Hepatocyte (in vitro differentiated cells): ENCODE measurements around the gene TAF1A. TPM values are rescaled to one million over a fixed set of nuclear protein-coding genes. Genes with fewer than 3 reads are reported as not detected.

Source experiments
- DNase-seq: peaks from one replicate; pipeline ENCODE4 v3.0.0-alpha.2; 2016; ENCODE audit warnings: low spot score
- H2AFZ ChIP-seq: fragments of 200-600 bp; sonication (generic); 2 replicates; pipeline ENCODE4 v1.6.0; 2016; ENCODE audit warnings: antibody characterized with exemption, mild to moderate bottlenecking
- H3K27ac ChIP-seq: fragments of 200-600 bp; sonication (generic); 2 replicates; pipeline ENCODE4 v1.5.1; 2016; ENCODE audit warnings: mild to moderate bottlenecking
- H3K27me3 ChIP-seq: fragments of 200-600 bp; sonication (generic); 2 replicates; pipeline ENCODE4 v1.6.1; 2016
- H3K36me3 ChIP-seq: fragments of 200-600 bp; sonication (generic); replicated peaks from 2 replicates; pipeline ENCODE4 v1.5.1; 2016; ENCODE audit warnings: low read depth; ENCODE audit not compliant: insufficient read depth
- H3K4me1 ChIP-seq: fragments of 200-600 bp; sonication (generic); 2 replicates; pipeline ENCODE4 v1.5.1; 2016; ENCODE audit warnings: mild to moderate bottlenecking, moderate library complexity; ENCODE audit not compliant: insufficient read depth
- H3K4me2 ChIP-seq: fragments of 200-600 bp; sonication (generic); 2 replicates; pipeline ENCODE4 v1.6.0; 2016
- H3K4me3 ChIP-seq: fragments of 200-600 bp; sonication (generic); 2 replicates; pipeline ENCODE4 v1.5.1; 2016; ENCODE audit warnings: mild to moderate bottlenecking
- H3K79me2 ChIP-seq: fragments of 200-600 bp; sonication (generic); 2 replicates; pipeline ENCODE4 v1.6.0; 2017; ENCODE audit warnings: mild to moderate bottlenecking
- H3K9me2 ChIP-seq: fragments of 200-600 bp; sonication (generic); replicated peaks from 2 replicates; pipeline ENCODE4 v1.6.0; 2017; ENCODE audit warnings: mild to moderate bottlenecking; ENCODE audit not compliant: insufficient read depth
- H3K9me3 ChIP-seq: fragments of 200-600 bp; sonication (generic); 2 replicates; pipeline ENCODE4 v1.5.1; 2016; ENCODE audit warnings: low read depth, mild to moderate bottlenecking
- H4K20me1 ChIP-seq: fragments of 200-600 bp; sonication (generic); 2 replicates; pipeline ENCODE4 v1.6.0; 2016; ENCODE audit warnings: mild to moderate bottlenecking; ENCODE audit not compliant: insufficient read depth, poor library complexity, severe bottlenecking
- EZH2 ChIP-seq: fragments of 200-600 bp; sonication (generic); IDR thresholded peaks from 2 replicates; pipeline ENCODE4 v1.6.1; 2016; ENCODE audit warnings: antibody characterized with exemption, mild to moderate bottlenecking, borderline replicate concordance
- EZH2phosphoT487 ChIP-seq: fragments of 200-600 bp; sonication (generic); IDR thresholded peaks from one replicate; pipeline ENCODE4 v1.6.1; 2018; ENCODE audit warnings: antibody characterized with exemption, mild to moderate bottlenecking, low read depth, moderate library complexity; ENCODE audit not compliant: unreplicated experiment, severe bottlenecking
- WGBS: methylation state at CpG from one replicate; pipeline ENCODE4 v1.1.6; 2016; ENCODE audit warnings: low lambda C conversion rate; ENCODE audit errors: missing lambda C conversion rate; 5-methylcytosine and 5-hydroxymethylcytosine counted together
- polyA plus RNA-seq: library from polyadenylated mRNA; unstranded; fragments of >200 nt; fragmentation: Nextera tagmentation; extraction: Ambion mirVana; gene quantifications from 2 replicates; pipeline ENCODE4 v1.2.1, GENCODE V29; 2016
- total RNA-seq: library from RNA; depleted of rRNA; stranded (reverse); fragments of >200 nt; gene quantifications from 2 replicates; pipeline ENCODE4 v1.2.3, GENCODE V29; 2014
- TF ChIP-seq, protein P1 (sequence below): fragments of 200-600 bp; sonication (generic); IDR thresholded peaks from 2 replicates; pipeline ENCODE4 v1.5.1; 2016; ENCODE audit warnings: antibody characterized with exemption, mild to moderate bottlenecking; ENCODE audit not compliant: poor library complexity

TAF1A gene
- total and polyA plus RNA-seq, 2 experiments from 2014 or later = 5.2 to 6.5 TPM

DNA sequence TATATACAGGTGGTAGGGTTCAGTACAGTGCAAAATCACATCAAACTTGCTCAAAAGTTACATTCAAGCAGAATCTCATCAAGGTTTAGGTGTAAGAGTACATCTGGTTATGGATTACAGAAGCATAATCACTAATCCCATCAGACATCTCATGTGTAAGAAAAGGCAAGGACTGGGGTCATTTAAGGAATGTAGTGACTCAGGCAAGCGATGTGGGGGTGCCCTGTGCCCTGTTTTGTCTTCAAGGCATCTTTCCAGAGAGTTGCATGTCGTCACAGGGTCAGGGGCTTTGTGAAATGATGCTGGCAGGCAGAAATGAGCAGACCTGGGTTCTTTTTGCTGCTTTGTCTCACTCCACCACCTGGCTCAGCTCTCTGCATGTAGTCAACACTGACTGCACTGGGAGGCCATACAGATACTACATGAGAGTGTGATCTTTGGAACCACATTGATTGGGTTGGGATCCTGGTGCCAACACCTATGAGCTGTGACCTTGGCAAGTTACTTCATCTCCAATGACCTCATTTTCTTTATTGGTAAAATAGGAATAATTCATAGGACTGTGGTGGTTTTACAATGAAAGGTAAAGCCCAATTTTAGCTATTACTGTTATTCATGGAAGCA lies 33.6 kb downstream of the TAF1A start:
- TF ChIP-seq EZH2phosphoT487 (no peak), EZH2 (no peak)
- TF ChIP-seq, protein P1, sequence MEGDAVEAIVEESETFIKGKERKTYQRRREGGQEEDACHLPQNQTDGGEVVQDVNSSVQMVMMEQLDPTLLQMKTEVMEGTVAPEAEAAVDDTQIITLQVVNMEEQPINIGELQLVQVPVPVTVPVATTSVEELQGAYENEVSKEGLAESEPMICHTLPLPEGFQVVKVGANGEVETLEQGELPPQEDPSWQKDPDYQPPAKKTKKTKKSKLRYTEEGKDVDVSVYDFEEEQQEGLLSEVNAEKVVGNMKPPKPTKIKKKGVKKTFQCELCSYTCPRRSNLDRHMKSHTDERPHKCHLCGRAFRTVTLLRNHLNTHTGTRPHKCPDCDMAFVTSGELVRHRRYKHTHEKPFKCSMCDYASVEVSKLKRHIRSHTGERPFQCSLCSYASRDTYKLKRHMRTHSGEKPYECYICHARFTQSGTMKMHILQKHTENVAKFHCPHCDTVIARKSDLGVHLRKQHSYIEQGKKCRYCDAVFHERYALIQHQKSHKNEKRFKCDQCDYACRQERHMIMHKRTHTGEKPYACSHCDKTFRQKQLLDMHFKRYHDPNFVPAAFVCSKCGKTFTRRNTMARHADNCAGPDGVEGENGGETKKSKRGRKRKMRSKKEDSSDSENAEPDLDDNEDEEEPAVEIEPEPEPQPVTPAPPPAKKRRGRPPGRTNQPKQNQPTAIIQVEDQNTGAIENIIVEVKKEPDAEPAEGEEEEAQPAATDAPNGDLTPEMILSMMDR = no peak

DNA sequence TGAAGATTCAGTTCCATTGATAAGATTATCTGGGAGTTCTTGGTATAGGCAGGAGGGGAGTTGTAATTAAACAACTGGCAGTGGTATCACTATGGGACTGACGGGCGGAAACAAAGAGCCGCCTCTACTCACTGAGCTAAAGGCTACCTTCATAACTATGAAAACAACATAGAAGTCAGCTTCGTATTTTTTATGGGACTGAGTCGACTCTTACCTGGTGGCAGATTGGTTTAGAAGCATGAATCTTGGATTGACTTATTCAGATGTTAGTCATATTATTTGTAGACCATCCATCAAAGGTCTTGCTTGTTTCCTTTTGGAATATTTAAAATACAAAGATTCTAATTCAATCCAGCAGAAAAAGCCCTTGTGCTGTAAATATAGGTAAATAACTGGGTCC lies 35.6 kb downstream of the TAF1A start:
- DNase-seq = no peak
- Histone ChIP-seq H3K9me3 (no peaks in the 10 kb centered on the region), H3K36me3 (no peaks in the 10 kb centered on the region), H3K79me2 (no peaks in the 10 kb centered on the region), H3K4me1 (no peaks in the 10 kb centered on the region), H3K9me2 (no peaks in the 10 kb centered on the region), H4K20me1 (no peaks in the 10 kb centered on the region), H3K27me3 (no peaks in the 10 kb centered on the region), H2AFZ (no peak overlapping the region), H3K4me3 (no peak overlapping the region), H3K27ac (no peak overlapping the region), H3K4me2 (no peak overlapping the region)
- 93% methylated on average over 5 of the region's 5 CpGs for WGBS
- TF ChIP-seq EZH2phosphoT487 (no peak), EZH2 (no peak)
- TF ChIP-seq, protein P1 = no peak

More for the DNA sequence above, 33.6 kb downstream of the TAF1A start:
- no peak overlapping the region for H3K27ac ChIP-seq
- no peaks in the 10 kb centered on the region for H3K9me3 ChIP-seq
- H4K20me1 ChIP-seq = no peaks in the 10 kb centered on the region
- H3K4me3 ChIP-seq = no peak overlapping the region
- DNase-seq = peak; percentile 17
- H3K36me3 ChIP-seq = no peaks in the 10 kb centered on the region
- WGBS = 91% methylated on average over 2 of the region's 2 CpGs
- no peak overlapping the region for H2AFZ ChIP-seq
- H3K79me2 ChIP-seq = no peaks in the 10 kb centered on the region
- no peaks in the 10 kb centered on the region for H3K27me3 ChIP-seq
- no peaks in the 10 kb centered on the region for H3K4me1 ChIP-seq
- H3K4me2 ChIP-seq = no peak overlapping the region
- H3K9me2 ChIP-seq = no peaks in the 10 kb centered on the region

DNA sequence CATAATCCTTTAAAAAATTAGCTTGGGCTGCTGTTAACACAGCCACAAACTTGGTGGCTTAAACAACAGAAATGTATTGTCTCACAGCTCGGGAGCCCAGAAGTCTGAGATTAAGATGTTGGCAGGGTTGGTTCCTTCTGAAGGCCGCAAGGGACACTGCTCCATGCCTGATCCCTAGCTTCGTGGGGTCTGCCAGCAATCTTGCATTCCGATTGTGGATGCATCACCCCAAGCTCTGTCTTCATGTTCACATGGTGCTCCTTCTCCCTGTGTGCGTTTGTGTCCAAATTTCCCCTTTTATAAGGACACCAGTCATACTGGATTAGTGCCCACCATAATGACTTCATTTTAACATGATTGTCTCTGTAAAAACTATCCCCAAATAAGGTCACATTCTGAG lies 36.9 kb downstream of the TAF1A start:
- peaks cover 4% of the 10 kb centered on the region for H3K4me1 ChIP-seq
- H3K4me2 ChIP-seq = no peak overlapping the region
- H3K36me3 ChIP-seq = no peaks in the 10 kb centered on the region
- no peaks in the 10 kb centered on the region for H3K9me3 ChIP-seq
- H3K79me2 ChIP-seq = no peaks in the 10 kb centered on the region
- 78% methylated on average over 5 of the region's 5 CpGs for WGBS
- H2AFZ ChIP-seq = no peak overlapping the region
- H4K20me1 ChIP-seq = no peaks in the 10 kb centered on the region
- no peak for TF ChIP-seq EZH2
- TF ChIP-seq, protein P1 = no peak
- TF ChIP-seq EZH2phosphoT487 = no peak
- H3K4me3 ChIP-seq = no peak overlapping the region
- no peaks in the 10 kb centered on the region for H3K9me2 ChIP-seq
- DNase-seq = no peak
- no peaks in the 10 kb centered on the region for H3K27me3 ChIP-seq
- no peak overlapping the region for H3K27ac ChIP-seq
